ENCODE results near the gene BNC2. TPM values are rescaled to one million over a fixed set of nuclear protein-coding genes. Genes with fewer than 3 reads are reported as not detected.

BNC2 gene
- total RNA-seq, 1 donor from 2014 or later = 2.9 TPM

- no peak overlapping the region for H3K4me3 ChIP-seq (ENCODE audit: low read depth, low read length)
- no peak for TF ChIP-seq CTCF (conservative IDR thresholded peaks at IDR 0.05; ENCODE audit: low read depth, low read length)
- DNase-seq (ENCODE audit: low read depth) = no peak
Measured at GRCh38 chr9:16450578-16450977, 419.9 kb downstream of the BNC2 start.

GRCh38 chr9:16450043-16450442, 420.4 kb downstream of the BNC2 start:
- no peak for DNase-seq (ENCODE audit: low read depth)
- H3K4me3 ChIP-seq (ENCODE audit: low read depth, low read length) = no peak overlapping the region
- no peak for TF ChIP-seq CTCF (conservative IDR thresholded peaks at IDR 0.05; ENCODE audit: low read depth, low read length)

- no peak for TF ChIP-seq CTCF (conservative IDR thresholded peaks at IDR 0.05; ENCODE audit: low read depth, low read length)
Measured at GRCh38 chr9:16449076-16449730, 421.3 kb downstream of the BNC2 start.

GRCh38 chr9:16447946-16448345, 422.5 kb downstream of the BNC2 start:
- no peak for DNase-seq (ENCODE audit: low read depth)
- no peak overlapping the region for H3K4me3 ChIP-seq (ENCODE audit: low read depth, low read length)
- TF ChIP-seq CTCF (conservative IDR thresholded peaks at IDR 0.05; ENCODE audit: low read depth, low read length) = no peak

More at GRCh38 chr9:16449076-16449730, 421.3 kb downstream of the BNC2 start:
- H3K4me3 ChIP-seq (ENCODE audit: low read depth, low read length) = no peak overlapping the region
- DNase-seq (ENCODE audit: low read depth) = no peak

GRCh38 chr9:16446636-16447035, 423.8 kb downstream of the BNC2 start:
- DNase-seq (ENCODE audit: low read depth) = no peak
- no peak for TF ChIP-seq CTCF (conservative IDR thresholded peaks at IDR 0.05; ENCODE audit: low read depth, low read length)
- no peak overlapping the region for H3K4me3 ChIP-seq (ENCODE audit: low read depth, low read length)

GRCh38 chr9:16445141-16445920, 425.1 kb downstream of the BNC2 start:
- H3K4me3 ChIP-seq (ENCODE audit: low read depth, low read length) = no peak overlapping the region
- no peak for TF ChIP-seq CTCF (conservative IDR thresholded peaks at IDR 0.05; ENCODE audit: low read depth, low read length)
- no peak for DNase-seq (ENCODE audit: low read depth)

Data from epithelial cell of proximal tubule (primary cell).